ENCODE measurements around the gene NALCN.

Gene NALCN

DNA sequence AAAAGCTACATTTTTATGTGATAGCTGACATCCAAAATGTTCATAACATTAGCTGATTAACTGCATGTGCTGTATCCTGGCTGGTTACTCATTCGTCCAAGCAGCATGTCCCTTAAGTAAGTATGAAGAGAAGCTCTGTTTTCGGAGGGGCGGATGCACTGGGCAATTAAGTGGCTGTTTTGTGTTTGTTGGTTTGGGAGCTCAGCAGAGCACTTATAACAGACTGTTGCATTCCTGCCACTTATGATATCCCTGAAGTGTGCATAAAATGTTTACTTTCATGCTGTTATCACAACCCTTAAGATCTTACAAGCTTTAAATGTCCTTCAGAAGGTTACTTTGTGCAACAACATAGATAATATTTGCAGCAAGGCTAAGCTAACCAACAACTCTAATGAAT, 264.1 kb downstream of the NALCN start:
- Histone ChIP-seq H4K20me1 (ENCODE audit: insufficient read depth) (no peaks in the 10 kb centered on the region), H3K27me3 (ENCODE audit: insufficient read depth, low read depth) (no peaks in the 10 kb centered on the region), H3K4me2 (no peak overlapping the region), H3K36me3 (ENCODE audit: insufficient read depth) (no peaks in the 10 kb centered on the region), H3K4me3 (IDR thresholded peaks at IDR 0.05; ENCODE audit: insufficient read depth, low read depth, low read length) (no peak overlapping the region), H3K4me1 (ENCODE audit: low read depth, poor library complexity, severe bottlenecking) (no peaks in the 10 kb centered on the region), H2AFZ (ENCODE audit: low read depth) (no peak overlapping the region), H3K9ac (no peak overlapping the region), H3K27ac (no peak overlapping the region), H3K79me2 (ENCODE audit: insufficient read depth, low read depth) (no peaks in the 10 kb centered on the region)
- TF ChIP-seq, protein P1, sequence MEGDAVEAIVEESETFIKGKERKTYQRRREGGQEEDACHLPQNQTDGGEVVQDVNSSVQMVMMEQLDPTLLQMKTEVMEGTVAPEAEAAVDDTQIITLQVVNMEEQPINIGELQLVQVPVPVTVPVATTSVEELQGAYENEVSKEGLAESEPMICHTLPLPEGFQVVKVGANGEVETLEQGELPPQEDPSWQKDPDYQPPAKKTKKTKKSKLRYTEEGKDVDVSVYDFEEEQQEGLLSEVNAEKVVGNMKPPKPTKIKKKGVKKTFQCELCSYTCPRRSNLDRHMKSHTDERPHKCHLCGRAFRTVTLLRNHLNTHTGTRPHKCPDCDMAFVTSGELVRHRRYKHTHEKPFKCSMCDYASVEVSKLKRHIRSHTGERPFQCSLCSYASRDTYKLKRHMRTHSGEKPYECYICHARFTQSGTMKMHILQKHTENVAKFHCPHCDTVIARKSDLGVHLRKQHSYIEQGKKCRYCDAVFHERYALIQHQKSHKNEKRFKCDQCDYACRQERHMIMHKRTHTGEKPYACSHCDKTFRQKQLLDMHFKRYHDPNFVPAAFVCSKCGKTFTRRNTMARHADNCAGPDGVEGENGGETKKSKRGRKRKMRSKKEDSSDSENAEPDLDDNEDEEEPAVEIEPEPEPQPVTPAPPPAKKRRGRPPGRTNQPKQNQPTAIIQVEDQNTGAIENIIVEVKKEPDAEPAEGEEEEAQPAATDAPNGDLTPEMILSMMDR (conservative IDR thresholded peaks at IDR 0.05; ENCODE audit: low read depth, low read length), result no peak

DNA sequence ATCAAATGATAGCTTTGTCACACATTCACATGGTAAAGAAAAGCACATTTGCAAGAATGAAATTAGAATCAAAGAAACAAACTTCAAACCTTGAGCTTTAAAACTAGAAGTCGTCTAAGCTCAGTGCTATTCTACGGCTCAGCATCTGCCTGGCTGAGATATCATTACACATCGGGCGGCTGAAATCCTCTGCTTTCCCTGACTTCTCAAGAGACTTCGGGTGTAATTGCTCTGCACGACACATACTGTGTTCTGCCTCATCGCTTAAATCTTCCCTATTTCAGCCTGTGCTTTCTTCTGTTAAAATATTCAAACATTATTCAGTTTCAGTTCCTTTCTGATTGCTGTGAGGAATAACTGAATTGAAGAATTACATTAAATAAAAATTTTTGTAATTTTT, 265.3 kb downstream of the NALCN start:
- H3K36me3 ChIP-seq (ENCODE audit: insufficient read depth), result no peaks in the 10 kb centered on the region
- H3K4me2 ChIP-seq, result no peak overlapping the region
- H3K4me3 ChIP-seq (IDR thresholded peaks at IDR 0.05; ENCODE audit: insufficient read depth, low read depth, low read length), result no peak overlapping the region
- H3K27ac ChIP-seq, result no peak overlapping the region
- TF ChIP-seq, protein P1 (conservative IDR thresholded peaks at IDR 0.05; ENCODE audit: low read depth, low read length), result no peak
- no peak overlapping the region for H2AFZ ChIP-seq (ENCODE audit: low read depth)
- H3K4me1 ChIP-seq (ENCODE audit: low read depth, poor library complexity, severe bottlenecking), result no peaks in the 10 kb centered on the region
- no peak overlapping the region for H3K9ac ChIP-seq
- no peaks in the 10 kb centered on the region for H3K79me2 ChIP-seq (ENCODE audit: insufficient read depth, low read depth)
- no peaks in the 10 kb centered on the region for H3K27me3 ChIP-seq (ENCODE audit: insufficient read depth, low read depth)
- H4K20me1 ChIP-seq (ENCODE audit: insufficient read depth), result no peaks in the 10 kb centered on the region

DNA sequence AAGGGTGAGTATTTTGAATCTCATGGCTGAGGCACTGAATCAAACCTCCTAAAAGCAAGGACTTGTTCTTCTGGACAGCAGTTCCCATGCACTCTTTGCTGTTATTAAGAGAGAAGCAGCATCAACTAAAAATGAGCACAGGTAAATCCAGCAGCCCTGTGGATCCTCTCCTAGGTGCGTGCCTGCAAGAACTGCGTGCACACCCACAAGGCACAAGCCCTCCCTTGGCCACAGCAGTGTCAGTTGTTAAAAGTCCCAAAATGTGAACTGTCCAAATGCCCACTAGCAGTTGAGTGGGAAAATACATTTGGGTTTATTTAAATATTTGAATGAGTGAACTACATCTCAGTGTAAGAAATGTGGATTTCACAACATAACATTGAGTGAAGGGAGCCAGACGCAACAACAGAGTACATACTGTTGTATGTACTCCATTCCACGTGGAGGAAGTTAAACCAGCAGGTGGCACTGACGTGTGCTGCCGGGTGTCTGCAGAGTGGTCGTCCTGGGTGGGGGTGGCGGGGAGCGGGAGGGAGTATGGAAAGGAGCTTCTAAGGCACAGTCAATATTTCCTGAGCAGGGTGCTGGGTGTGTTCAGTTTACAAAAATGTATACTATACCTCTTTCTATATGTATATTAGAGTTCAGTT, 266.4 kb downstream of the NALCN start:
- no peaks in the 10 kb centered on the region for H4K20me1 ChIP-seq (ENCODE audit: insufficient read depth)
- no peaks in the 10 kb centered on the region for H3K36me3 ChIP-seq (ENCODE audit: insufficient read depth)
- no peaks in the 10 kb centered on the region for H3K79me2 ChIP-seq (ENCODE audit: insufficient read depth, low read depth)
- no peaks in the 10 kb centered on the region for H3K27me3 ChIP-seq (ENCODE audit: insufficient read depth, low read depth)
- H3K4me3 ChIP-seq (IDR thresholded peaks at IDR 0.05; ENCODE audit: insufficient read depth, low read depth, low read length), result no peak overlapping the region
- no peak overlapping the region for H3K27ac ChIP-seq
- no peak overlapping the region for H3K4me2 ChIP-seq
- TF ChIP-seq, protein P1 (conservative IDR thresholded peaks at IDR 0.05; ENCODE audit: low read depth, low read length), result no peak
- H2AFZ ChIP-seq (ENCODE audit: low read depth), result no peak overlapping the region
- no peak overlapping the region for H3K9ac ChIP-seq
- H3K4me1 ChIP-seq (ENCODE audit: low read depth, poor library complexity, severe bottlenecking), result no peaks in the 10 kb centered on the region

DNA sequence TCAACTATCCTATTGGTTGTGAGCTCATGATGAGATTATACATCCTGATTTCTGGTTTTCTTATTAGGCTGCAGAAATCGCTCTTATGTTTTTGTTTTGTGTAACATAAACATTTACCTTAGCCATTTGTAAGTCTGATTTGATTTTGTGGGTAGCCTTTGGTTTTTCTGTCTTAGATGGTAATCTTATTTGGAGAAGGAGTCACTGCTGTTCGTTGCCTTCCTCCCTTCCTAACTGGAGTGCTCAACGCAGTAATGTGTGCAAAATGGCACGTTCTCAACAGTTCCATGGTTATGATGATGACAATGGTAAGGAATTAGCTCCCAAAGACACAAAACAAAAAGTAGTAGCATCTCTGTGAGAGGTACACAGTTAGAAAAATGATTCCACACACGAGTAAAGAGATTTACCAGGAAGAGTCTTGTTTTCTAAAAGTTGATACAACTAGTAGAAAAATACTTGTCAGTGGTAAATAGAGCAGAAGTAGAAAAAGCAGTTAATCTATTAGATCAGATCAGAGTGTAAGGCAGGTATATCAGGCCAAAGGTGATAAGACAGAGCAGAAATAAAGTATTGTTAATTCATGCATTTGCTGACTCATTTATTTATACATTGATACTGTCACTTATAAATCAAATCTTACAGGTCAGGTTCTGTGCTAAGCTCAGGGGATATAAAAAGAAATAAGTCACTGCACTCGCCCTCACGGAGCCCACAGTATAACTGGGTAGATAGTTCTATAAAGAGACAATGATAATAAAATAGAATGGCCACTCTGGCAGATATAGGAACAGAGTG, 270.0 kb downstream of the NALCN start:
- no peaks in the 10 kb centered on the region for H3K36me3 ChIP-seq (ENCODE audit: insufficient read depth)
- H2AFZ ChIP-seq (ENCODE audit: low read depth), result no peak overlapping the region
- H3K4me3 ChIP-seq (IDR thresholded peaks at IDR 0.05; ENCODE audit: insufficient read depth, low read depth, low read length), result no peak overlapping the region
- no peaks in the 10 kb centered on the region for H3K79me2 ChIP-seq (ENCODE audit: insufficient read depth, low read depth)
- no peaks in the 10 kb centered on the region for H4K20me1 ChIP-seq (ENCODE audit: insufficient read depth)
- H3K27me3 ChIP-seq (ENCODE audit: insufficient read depth, low read depth), result no peaks in the 10 kb centered on the region
- H3K4me2 ChIP-seq, result no peak overlapping the region
- no peaks in the 10 kb centered on the region for H3K4me1 ChIP-seq (ENCODE audit: low read depth, poor library complexity, severe bottlenecking)
- TF ChIP-seq, protein P1 (conservative IDR thresholded peaks at IDR 0.05; ENCODE audit: low read depth, low read length), result no peak
- H3K27ac ChIP-seq, result no peak overlapping the region
- H3K9ac ChIP-seq, result no peak overlapping the region

All from KMS-11 (cell line).